Stimulated activated naive CD8-positive, alpha-beta T cell treated with anti-CD3 and anti-CD28 coated beads, Interleukin-15, amount 100 ng/mL, for 72 hours (primary cell): Measurements from ENCODE around the gene EEPD1.

Experiments
- ATAC-seq: fragments of 150-1000 bp; cut with Tn5 transposase; 2 replicates; pipeline ENCODE4 v1.10.0; 2021; ENCODE audit warnings: mild to moderate bottlenecking, moderate library complexity
- DNase-seq, 2 donors: peaks; one replicate each; pipeline ENCODE4 v3.0.0; 2021 to 2022
- H3K27ac Mint-ChIP-seq, 2 donors: one replicate each; pipeline ENCODE4 v1.8.0; 2022; ENCODE audit warnings: mild to moderate bottlenecking in 2 of 2, mixed read lengths in 2 of 2, moderate library complexity in 2 of 2
- H3K27me3 Mint-ChIP-seq: one replicate; pipeline ENCODE4 v1.8.0; 2022; ENCODE audit warnings: mixed read lengths
- H3K4me1 Mint-ChIP-seq: one replicate; pipeline ENCODE4 v1.8.0; 2022; ENCODE audit warnings: mild to moderate bottlenecking, mixed read lengths
- H3K4me3 Mint-ChIP-seq, 2 donors: one replicate each; pipeline ENCODE4 v1.8.0; 2022; ENCODE audit warnings: mild to moderate bottlenecking in 2 of 2, mixed read lengths in 2 of 2, moderate library complexity in 1 of 2
- H3K9me3 Mint-ChIP-seq, 2 donors: one replicate each; pipeline ENCODE4 v1.8.0; 2022; ENCODE audit warnings: mixed read lengths in 2 of 2

EEPD1 gene

DNA sequence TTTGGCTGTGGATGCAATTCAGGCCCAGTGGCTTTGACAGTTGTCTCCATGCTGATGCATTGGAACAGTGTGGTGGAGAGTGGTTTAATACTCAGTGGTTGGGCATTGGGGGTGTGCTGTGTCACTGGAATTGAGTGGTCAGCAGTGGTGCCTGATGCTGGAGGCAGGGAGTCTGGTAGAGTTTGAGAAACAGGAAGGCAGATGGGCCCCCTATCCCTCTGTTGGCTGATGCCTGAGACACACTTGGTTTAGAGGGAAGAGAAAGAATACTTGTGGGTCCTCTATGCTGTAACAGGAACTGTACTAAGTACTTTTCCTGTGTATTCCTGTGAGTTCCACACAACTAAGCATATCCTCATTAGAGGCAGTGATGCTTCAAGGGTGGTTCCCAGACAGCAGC lies 55.4 kb downstream of the EEPD1 start:
- ATAC-seq (no peak), DNase-seq (no peak)
- no peak overlapping the region for H3K27ac Mint-ChIP-seq
- H3K4me1 Mint-ChIP-seq, result peaks cover 28% of the 10 kb centered on the region
- H3K9me3 Mint-ChIP-seq, result no peaks in the 10 kb centered on the region
- no peak overlapping the region for H3K4me3 Mint-ChIP-seq
- H3K27me3 Mint-ChIP-seq, result no peaks in the 10 kb centered on the region

DNA sequence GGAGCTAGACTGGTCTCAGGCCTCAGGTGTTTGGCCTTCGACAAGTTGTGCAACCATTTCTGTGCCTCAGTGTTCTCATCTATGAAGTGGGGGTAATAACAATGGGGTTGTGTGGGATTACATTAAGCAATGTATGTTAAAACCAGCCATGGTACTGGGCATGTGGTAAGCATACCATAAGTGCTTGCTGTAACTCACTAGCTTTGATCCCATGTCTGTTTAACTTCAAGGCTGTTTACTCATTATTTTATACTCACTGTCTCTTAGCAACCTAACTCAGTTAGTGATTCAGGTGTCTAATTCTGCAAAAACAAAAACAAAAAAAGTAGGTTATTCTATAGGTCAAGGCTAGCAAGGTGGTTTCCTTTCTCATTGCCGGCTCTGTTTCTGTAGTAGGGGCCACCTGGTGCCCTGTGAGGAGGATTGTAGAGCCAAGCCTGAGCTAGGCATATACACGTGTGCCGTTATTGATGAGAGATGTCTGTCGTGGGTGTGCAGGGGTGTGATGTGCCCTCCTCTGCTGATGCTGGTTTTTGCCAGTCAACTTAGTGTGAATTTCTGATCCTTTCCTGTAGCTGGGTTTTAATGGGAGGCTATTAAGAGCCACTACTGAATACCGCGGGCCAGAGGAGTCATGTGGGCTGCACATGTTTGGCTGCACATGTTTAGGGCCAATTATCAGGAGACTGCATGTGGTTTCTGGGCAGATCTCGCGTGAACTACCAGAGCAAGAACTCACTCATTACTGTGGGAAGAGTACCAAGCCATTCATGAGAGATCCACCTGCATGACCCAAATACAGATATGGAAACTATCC lies 56.2 kb downstream of the EEPD1 start:
- Mint-ChIP-seq H3K9me3 (no peaks in the 10 kb centered on the region), H3K27me3 (no peaks in the 10 kb centered on the region), H3K4me1 (peaks cover 28% of the 10 kb centered on the region), H3K27ac (no peak overlapping the region), H3K4me3 (no peak overlapping the region)
- ATAC-seq (peak; percentile 33), DNase-seq (no peak)

DNA sequence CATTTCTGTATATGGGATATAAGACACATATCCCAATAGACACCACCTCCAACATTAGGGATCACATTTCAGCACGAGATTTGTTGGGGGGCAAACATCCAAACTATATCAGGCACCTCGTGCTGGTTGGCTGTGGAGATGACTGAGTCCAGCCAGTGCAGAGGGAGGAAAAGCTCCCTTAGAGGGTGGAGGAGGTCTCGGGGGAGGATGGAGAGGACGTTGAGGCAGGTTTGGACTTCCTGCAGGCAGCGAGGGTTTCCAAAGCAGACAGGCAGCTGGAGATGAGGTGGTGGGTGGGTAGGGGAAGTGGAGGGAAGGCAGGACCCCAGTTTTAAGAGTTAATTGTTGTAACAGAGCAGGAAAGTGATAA lies 56.7 kb downstream of the EEPD1 start:
- Mint-ChIP-seq H3K27ac (no peak overlapping the region), H3K4me1 (peaks cover 28% of the 10 kb centered on the region), H3K4me3 (no peak overlapping the region), H3K27me3 (no peaks in the 10 kb centered on the region), H3K9me3 (no peaks in the 10 kb centered on the region)
- no peak for DNase-seq
- ATAC-seq, result no peak

DNA sequence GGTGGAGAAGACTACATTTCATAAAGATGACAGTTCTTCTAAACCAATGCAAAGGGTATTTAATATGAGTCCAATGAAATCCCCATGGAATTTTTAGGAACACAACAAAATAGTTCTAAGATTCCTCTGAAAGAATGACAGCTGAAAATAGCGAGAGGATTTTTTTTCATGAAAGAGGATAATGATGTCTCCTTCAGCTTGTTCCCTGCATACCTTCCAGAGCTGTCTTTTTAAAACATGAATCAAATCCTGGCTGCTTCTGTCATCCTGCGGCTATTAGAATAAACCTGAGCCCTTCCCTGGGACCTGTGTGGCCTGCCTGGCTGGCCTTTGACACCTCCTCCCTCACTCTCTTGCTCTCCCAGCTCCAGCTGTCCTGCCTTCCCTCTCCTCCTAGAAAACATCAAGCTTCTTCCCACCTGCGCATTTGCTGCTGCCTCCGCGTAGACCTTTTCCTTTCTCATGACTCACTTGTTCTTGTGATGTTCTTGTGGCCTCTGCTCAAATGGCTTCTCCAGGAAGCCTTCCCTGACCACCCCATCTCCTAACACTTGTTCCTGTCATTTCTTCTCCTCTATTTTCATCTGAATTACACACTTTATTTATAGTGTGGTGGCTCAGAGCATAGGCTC lies 57.4 kb downstream of the EEPD1 start:
- Mint-ChIP-seq H3K27me3 (no peaks in the 10 kb centered on the region), H3K4me3 (no peak overlapping the region), H3K9me3 (no peaks in the 10 kb centered on the region), H3K27ac (no peak overlapping the region), H3K4me1 (peaks cover 28% of the 10 kb centered on the region)
- ATAC-seq, result no peak
- DNase-seq, result no peak

DNA sequence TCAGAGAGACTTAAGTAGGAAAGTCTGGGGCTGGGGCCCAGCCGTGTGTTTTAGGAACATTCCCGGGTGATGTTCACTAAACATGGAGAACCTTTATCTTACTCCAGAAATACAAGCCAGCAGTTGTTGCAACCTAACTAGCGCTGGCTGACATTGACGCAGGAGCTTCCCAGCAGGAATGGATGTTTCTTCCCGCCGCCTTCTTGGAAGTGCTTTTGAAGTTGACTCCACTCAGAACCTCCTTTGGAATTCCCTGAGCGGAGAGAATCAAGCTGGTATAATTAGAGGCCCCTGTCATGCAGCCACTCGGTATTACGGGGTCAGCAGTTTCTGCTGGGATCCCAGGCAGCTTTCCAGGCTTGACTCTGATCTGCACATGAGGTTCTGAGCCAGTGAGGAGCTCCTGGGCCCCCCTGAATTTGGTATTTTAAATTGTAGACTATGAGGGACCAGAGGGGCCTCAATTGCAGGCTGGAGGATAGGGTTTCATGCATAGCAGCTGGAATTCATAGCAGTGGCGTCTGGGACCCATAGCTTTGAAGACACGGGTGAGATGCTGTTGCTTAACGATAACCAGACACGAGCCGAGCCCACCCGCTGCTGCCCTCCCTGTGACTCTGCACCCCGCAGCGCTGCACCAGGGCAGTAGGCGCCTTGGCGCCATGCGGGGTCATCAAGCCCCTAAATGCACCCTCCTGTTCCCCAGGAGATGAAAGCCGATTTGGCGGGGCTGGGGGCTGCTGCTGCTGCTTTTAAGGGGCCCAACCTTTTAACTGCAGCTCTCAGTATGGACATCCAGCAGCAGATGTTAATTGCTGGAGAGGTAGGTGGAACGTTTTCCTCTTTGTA lies 61.8 kb downstream of the EEPD1 start:
- Mint-ChIP-seq H3K27ac (no peak overlapping the region), H3K9me3 (peaks cover 0 to 6% of the 10 kb centered on the region in 2 donors), H3K27me3 (peaks cover 8% of the 10 kb centered on the region), H3K4me3 (no peak overlapping the region), H3K4me1 (no peaks in the 10 kb centered on the region)
- ATAC-seq (no peak), DNase-seq (no peak)

DNA sequence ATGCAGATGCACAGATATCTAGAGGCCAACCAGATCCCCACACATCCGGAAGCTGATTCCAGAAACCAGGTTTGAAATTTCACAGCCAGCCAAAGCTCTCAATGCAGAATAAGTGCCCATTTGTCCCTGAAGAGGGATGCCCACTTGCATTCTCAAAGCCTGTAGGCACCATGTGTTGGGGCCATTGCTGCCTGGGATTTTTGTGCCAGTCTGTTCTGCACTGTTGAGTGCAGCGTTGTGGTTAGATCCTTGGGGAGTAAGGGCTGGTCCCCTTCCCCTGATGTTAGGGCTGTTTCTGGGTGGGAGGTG lies 62.4 kb downstream of the EEPD1 start:
- Mint-ChIP-seq H3K27me3 (peaks cover 8% of the 10 kb centered on the region), H3K4me1 (no peaks in the 10 kb centered on the region), H3K4me3 (no peak overlapping the region), H3K27ac (no peak overlapping the region), H3K9me3 (peaks cover 0 to 6% of the 10 kb centered on the region in 2 donors)
- no peak for DNase-seq
- ATAC-seq, result no peak

DNA sequence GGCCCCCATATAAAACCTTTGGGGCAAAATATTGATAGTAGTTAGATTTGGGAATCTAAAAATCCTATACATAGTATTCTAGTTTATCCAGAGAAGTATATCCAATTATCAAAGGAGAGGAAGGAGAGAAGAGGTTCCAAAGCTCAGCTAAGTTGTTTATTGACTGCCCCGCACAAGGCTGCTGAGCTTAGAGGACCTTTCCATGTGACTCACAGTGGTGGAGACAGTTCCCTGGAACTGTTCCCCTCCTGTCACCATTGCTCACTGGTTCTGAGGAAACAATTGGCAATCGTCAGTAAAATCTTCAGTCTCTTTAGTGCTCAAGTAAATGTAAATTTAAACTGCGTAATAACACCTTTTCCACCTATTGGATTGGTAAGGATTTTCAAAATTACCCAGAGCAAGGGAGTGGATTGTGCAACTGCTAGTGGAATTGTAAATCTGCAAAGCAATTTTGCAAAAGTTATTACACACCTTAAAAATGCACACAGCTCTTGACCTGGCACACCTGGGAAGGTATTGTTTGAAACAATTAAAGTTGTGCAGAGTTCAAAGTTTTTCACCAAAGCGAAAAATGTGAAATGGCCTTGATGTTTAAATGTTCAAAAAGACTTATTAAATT lies 63.1 kb downstream of the EEPD1 start:
- no peak for DNase-seq
- Mint-ChIP-seq H3K4me1 (no peaks in the 10 kb centered on the region), H3K27ac (no peak overlapping the region), H3K27me3 (peaks cover 8% of the 10 kb centered on the region), H3K9me3 (peaks cover 0 to 6% of the 10 kb centered on the region in 2 donors), H3K4me3 (no peak overlapping the region)
- no peak for ATAC-seq

DNA sequence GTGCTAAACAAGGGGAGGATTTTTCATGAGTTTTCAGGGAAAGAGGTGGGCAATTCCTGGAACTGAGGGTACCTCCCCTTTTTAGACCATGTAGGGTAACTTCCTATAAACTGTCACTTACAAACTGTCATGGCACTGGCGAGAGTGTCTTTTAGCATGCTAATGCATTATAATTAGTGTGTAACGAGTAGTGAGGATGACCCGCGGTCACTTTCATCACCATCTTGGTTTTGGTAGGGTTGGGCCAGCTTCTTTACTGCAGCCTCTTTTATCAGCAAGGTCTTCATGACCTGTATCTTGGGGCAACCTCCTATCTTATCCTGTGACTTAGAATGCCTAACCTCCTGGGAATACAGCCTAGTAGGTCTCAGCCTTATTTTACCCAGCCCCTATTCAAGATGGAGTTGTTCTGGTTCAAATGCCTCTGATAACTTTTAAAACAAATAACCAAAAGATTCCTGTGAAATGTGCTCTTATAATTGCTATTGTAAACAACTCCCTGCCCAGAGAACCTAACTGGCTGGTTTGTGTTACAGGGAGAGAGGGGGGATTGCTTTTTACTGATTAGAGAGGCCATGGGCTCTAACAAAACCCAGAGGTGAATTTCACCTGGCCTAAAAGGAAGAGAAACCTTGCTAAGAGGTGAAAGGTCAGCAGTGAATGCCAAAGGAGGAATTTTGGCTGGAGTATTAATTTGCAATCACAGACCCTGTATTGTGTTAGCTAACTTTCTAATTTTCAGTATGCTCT lies 64.3 kb downstream of the EEPD1 start:
- no peak overlapping the region for H3K4me3 Mint-ChIP-seq
- H3K27ac Mint-ChIP-seq, result no peak overlapping the region
- ATAC-seq (no peak), DNase-seq (no peak)
- H3K9me3 Mint-ChIP-seq, result peaks cover 0 to 6% of the 10 kb centered on the region in 2 donors
- no peaks in the 10 kb centered on the region for H3K4me1 Mint-ChIP-seq
- peaks cover 8% of the 10 kb centered on the region for H3K27me3 Mint-ChIP-seq

DNA sequence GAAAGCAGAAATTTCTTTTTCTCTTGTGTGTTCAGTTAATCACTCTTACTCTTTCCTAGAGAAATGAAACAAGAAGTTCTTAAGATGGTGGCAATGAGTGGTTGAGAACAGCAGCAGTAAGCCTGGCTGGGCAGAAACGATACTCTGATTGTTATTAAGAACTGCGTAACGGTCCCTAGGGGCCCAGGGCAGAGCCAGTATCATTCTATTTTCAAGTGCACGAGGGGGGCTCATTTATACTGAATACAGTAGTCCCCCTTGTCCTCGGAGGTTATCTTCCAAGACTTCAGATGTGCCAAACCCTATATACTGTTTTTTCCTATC lies 64.9 kb downstream of the EEPD1 start:
- Mint-ChIP-seq H3K27ac (no peak overlapping the region), H3K27me3 (peaks cover 8% of the 10 kb centered on the region), H3K4me3 (no peak overlapping the region), H3K4me1 (no peaks in the 10 kb centered on the region), H3K9me3 (peaks cover 0 to 6% of the 10 kb centered on the region in 2 donors)
- ATAC-seq (no peak), DNase-seq (no peak)

DNA sequence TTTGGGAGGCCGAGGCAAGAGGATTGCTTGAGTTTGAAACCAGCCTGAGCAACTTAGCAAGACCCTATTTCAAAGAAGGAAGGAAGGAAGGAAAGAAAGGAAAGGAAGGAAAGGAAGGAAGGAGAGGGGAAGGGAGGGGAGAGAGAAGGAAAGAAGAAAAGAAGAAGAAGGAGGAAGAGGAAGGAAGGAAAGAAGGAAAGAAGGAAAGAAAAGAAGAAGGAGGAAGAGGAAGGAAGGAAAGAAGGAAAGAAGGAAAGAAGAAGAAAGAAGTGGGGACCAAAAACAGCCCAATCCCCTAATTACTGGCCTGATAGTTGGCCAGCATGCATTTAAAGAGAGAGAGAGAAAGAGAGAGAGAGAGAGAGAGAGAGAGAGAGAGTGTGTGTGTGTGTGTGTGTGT lies 66.4 kb downstream of the EEPD1 start:
- ATAC-seq (no peak), DNase-seq (no peak)
- Mint-ChIP-seq H3K9me3 (peaks cover 0 to 6% of the 10 kb centered on the region in 2 donors), H3K27me3 (peaks cover 8% of the 10 kb centered on the region), H3K27ac (no peak overlapping the region), H3K4me3 (no peak overlapping the region), H3K4me1 (no peaks in the 10 kb centered on the region)

DNA sequence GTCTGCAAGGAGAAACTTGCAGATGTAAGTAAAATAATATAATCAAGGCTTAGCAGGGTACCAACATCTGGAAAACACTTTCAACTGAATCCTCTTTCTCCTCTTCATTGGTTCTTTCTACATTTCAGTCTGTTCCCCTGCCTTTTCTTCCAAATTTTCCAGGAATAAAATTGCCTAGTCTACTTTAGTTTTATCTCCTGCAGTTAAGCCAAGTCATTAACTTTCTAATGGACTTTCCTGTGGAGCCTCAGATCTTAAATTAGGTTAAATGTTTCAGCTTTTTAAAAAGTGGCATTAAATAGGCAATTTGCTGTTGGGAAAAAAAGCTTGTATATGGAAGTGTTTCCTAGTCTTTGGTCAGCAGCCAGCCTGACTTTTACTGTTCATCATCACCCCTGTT lies 70.8 kb downstream of the EEPD1 start:
- peaks cover 0 to under 1% of the 10 kb centered on the region in 2 donors for H3K9me3 Mint-ChIP-seq
- no peaks in the 10 kb centered on the region for H3K4me1 Mint-ChIP-seq
- ATAC-seq, result no peak
- no peak overlapping the region for H3K27ac Mint-ChIP-seq
- no peak for DNase-seq
- peaks cover 2% of the 10 kb centered on the region for H3K27me3 Mint-ChIP-seq
- H3K4me3 Mint-ChIP-seq, result no peak overlapping the region

DNA sequence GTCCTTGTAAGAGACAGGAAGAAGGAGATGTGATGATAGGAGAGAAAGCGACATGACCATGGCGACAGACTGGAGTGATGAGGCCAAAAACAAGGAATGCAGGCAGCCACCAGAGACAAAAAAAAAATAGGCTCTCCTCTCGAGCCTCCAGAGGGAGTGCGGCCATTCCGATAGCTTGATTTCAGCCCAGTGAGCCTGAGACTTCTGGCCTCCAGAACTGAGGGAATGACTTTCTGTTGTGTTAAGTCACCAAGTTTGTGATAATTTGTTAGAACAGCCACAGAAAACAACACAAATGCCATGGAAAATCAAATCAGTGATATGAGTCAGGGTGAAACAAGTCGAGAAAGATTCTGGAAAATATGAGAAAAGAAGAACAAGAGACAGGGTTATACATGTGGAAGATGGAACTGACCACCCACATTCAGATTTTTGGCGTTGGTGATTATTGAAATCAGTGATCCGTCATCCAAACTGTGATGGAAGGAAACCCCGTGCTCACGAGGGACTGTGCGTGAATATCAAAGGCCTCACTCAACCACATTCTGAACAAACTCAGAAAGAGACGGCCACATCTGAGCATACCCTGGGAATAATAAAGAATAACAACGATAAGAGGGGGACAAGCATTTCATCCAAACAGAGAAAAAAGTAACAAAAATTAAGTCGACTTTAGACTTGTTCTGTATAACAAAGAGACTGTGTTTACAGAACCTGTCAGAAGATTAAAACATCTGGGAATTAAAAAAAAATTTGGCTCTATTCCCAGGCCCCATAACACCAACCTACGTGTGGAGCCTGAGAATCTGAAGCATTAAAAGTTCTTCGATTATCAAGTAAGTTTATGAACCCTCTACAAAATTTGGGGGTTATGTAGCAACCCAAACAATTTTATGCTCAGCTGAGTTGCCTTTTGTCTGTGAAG lies 72.1 kb downstream of the EEPD1 start:
- Mint-ChIP-seq H3K27ac (no peak overlapping the region), H3K9me3 (no peaks in the 10 kb centered on the region), H3K4me1 (no peaks in the 10 kb centered on the region), H3K4me3 (no peak overlapping the region), H3K27me3 (no peaks in the 10 kb centered on the region)
- DNase-seq (no peak), ATAC-seq (no peak)

DNA sequence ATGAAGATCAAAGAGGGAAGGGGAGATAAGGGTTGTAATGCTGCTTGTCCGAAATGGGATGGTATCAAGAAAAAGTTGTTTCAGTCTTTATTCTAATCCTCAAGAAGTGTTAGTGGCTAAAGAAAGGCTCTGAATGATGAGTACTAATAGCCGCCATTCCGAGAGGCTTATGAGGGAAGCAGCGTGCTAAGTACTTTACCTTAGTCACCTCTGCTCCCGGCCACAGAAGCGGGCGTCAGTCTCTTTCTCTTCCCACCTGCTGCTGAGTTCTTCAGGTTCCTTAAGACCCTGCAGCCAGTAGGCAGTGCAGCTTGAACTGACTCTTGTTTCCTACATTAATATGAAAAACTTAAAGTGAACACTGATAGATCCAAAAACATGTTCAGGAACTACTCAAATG lies 73.1 kb downstream of the EEPD1 start:
- ATAC-seq (no peak), DNase-seq (no peak)
- H3K9me3 Mint-ChIP-seq, result no peaks in the 10 kb centered on the region
- H3K4me3 Mint-ChIP-seq, result no peak overlapping the region
- H3K27me3 Mint-ChIP-seq, result no peaks in the 10 kb centered on the region
- H3K27ac Mint-ChIP-seq, result no peak overlapping the region
- no peaks in the 10 kb centered on the region for H3K4me1 Mint-ChIP-seq

DNA sequence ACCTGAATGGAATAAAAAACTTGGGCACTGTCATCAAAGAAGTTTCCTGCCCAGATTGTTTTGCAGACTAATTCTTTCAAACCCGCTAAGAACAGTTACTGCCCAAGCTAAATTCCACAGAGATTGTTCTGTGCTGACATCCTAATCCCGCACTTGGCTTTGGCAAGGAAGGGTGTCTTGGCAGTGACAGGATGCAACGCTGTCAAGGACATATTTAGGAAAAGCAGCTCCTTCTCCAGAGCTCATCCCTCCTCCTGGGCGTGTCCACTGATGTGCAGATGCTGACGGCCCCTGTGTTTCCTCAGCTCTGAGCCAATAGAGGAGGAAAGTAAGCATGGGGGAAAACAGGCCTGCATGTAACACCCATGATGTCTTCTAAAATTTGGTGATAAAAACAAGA lies 74.2 kb downstream of the EEPD1 start:
- Mint-ChIP-seq H3K9me3 (no peaks in the 10 kb centered on the region), H3K27ac (no peak overlapping the region), H3K4me1 (no peaks in the 10 kb centered on the region), H3K4me3 (no peak overlapping the region), H3K27me3 (no peaks in the 10 kb centered on the region)
- ATAC-seq, result no peak
- no peak for DNase-seq
